Measurements from ENCODE around the gene SLC12A7. TPM values are rescaled to one million over a fixed set of nuclear protein-coding genes. Genes with fewer than 3 reads are reported as not detected.

Gene SLC12A7
- total RNA-seq, 2 donors from 2014 or later = 27.6 to 138 TPM

DNA sequence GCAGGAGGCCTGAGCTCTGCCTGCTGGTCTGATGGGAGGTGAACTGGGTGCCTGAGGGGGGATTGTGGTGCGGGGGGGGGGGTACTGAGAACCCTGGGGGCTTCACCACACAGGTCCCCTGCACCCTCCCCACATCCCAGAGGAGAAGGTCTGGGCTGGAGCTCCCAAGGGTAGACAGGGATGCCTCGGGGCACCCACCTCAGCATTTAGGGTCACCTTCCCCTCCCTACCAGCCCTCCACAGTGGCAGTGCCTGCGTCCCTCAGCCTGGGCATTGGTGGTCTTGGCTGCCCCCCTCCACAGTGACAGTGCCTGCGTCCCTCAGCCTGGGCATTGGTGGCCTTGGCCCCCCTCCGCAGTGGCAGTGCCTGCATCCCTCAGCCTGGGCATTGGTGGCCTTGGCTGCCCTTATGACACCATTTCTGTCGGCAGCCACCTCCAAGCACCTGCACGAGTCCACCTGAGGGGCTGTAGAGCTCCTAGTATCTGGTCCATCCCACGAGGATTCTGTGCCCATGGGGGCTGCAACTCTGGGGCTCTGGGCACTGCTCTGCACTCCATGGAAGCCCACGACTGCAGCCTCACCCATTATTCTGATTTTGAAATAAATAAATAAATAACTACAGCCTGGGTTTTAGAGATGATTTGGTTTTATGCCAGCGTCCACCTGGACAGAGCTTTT is 81.8 kb downstream of the SLC12A7 start:
- Histone ChIP-seq H3K4me1 (replicated peaks) (no peaks in the 10 kb centered on the region), H3K9me3 (no peaks in the 10 kb centered on the region), H3K27ac (no peak overlapping the region), H3K27me3 (replicated peaks; ENCODE audit: insufficient read depth) (peaks cover 4% of the 10 kb centered on the region), H3K36me3 (no peaks in the 10 kb centered on the region), H3K4me3 (no peak overlapping the region)
- 85% methylated on average over 10 of the region's 10 CpGs for WGBS
- no peak for DNase-seq (ENCODE audit: low spot score)
- no peak for TF ChIP-seq POLR2A (IDR thresholded peaks at IDR 0.05)
- TF ChIP-seq, protein P1, sequence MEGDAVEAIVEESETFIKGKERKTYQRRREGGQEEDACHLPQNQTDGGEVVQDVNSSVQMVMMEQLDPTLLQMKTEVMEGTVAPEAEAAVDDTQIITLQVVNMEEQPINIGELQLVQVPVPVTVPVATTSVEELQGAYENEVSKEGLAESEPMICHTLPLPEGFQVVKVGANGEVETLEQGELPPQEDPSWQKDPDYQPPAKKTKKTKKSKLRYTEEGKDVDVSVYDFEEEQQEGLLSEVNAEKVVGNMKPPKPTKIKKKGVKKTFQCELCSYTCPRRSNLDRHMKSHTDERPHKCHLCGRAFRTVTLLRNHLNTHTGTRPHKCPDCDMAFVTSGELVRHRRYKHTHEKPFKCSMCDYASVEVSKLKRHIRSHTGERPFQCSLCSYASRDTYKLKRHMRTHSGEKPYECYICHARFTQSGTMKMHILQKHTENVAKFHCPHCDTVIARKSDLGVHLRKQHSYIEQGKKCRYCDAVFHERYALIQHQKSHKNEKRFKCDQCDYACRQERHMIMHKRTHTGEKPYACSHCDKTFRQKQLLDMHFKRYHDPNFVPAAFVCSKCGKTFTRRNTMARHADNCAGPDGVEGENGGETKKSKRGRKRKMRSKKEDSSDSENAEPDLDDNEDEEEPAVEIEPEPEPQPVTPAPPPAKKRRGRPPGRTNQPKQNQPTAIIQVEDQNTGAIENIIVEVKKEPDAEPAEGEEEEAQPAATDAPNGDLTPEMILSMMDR (IDR thresholded peaks at IDR 0.05) = no peak
- no peak for TF ChIP-seq POLR2AphosphoS5 (IDR thresholded peaks at IDR 0.05)
- intact Hi-C loops (cut with DNase I) = no loop called here

DNA sequence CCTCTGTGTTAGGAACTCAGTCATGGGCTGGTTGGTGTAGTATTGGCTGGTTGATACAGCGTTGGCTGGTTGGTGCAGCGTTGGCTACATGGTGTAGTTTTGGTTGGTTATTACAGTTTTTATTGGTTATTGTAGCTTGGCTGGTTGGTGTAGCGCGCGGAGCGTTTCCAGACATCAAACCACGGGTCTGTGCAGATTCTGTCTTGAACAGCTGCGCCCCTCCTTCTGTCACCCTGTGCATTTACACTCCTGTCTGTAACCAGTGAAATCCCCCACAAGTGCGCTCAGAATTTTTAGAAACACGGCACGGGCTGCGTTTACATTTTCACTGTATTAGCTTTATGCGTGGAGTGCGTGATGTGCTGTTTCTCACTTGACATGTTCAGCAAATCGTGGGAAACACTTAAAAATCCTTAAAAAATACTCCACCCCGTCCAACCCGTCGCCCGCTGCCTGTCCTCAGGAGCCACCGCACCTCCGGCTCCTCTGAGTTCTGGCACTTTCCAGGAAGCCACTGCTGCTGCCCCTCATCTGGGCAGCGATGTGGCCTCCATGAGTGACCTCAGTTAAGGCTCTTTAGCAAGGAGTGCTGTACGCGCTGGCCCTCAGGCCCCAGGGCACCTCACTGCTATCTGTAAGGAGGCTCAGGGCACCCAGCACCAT is 82.5 kb downstream of the SLC12A7 start:
- no peaks in the 10 kb centered on the region for H3K36me3 ChIP-seq
- TF ChIP-seq, protein P1 (IDR thresholded peaks at IDR 0.05) = no peak
- TF ChIP-seq POLR2A (IDR thresholded peaks at IDR 0.05) (no peak), POLR2AphosphoS5 (IDR thresholded peaks at IDR 0.05) (no peak)
- 89% methylated on average over 24 of the region's 24 CpGs for WGBS
- intact Hi-C loops (cut with DNase I) = no loop called here
- no peaks in the 10 kb centered on the region for H3K9me3 ChIP-seq
- H3K4me1 ChIP-seq (replicated peaks) = no peaks in the 10 kb centered on the region
- DNase-seq (ENCODE audit: low spot score) = no peak
- H3K4me3 ChIP-seq = no peak overlapping the region
- peaks cover 4% of the 10 kb centered on the region for H3K27me3 ChIP-seq (replicated peaks; ENCODE audit: insufficient read depth)
- H3K27ac ChIP-seq = no peak overlapping the region

DNA sequence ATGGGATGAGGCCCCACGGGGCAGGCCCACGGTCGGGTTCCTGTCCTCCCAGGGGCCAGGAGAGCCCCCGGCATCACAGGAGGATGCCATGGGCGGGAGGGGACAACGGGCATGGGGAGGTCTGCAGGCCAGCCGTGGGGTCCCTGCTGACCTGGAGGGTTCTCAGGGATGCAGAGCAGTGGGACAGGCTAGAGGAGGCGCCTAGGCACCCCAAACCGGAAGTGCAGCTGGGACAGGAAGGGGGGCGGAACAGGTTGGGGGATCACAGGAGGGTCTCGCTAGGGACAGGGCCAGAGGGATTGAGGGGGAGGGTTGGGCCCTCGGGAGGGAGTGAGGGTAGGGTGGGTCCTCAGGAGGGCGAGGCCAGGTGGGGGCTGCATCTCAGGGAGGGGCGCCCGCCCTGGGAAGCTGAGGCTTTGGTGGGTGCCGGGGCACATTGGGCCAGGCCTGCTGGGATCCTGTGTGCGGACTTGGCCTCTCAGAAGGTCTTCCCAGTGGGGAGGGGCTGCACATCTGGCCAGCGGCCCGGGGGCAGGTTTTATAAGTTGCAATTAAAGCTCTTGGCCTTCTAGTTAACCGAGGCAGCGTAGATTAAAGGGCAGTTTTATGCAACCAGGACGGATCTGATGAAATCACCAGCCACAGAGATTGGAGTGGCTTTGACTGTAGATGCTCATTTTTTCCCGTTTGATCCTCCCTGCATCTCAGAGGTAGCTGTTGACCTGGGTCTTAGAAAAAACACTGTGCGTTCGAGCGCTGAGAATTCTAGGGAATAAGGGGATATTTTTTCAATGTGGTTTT is 83.2 kb downstream of the SLC12A7 start:
- no peaks in the 10 kb centered on the region for H3K36me3 ChIP-seq
- H3K27ac ChIP-seq = no peak overlapping the region
- no peak for DNase-seq (ENCODE audit: low spot score)
- TF ChIP-seq, protein P1 (IDR thresholded peaks at IDR 0.05) = no peak
- TF ChIP-seq POLR2AphosphoS5 (IDR thresholded peaks at IDR 0.05) = no peak
- no peak for TF ChIP-seq POLR2A (IDR thresholded peaks at IDR 0.05)
- H3K4me1 ChIP-seq (replicated peaks) = no peaks in the 10 kb centered on the region
- 77% methylated on average over 26 of the region's 26 CpGs for WGBS
- intact Hi-C loops (cut with DNase I) = no loop called here
- H3K9me3 ChIP-seq = no peaks in the 10 kb centered on the region
- peaks cover 4% of the 10 kb centered on the region for H3K27me3 ChIP-seq (replicated peaks; ENCODE audit: insufficient read depth)
- no peak overlapping the region for H3K4me3 ChIP-seq

DNA sequence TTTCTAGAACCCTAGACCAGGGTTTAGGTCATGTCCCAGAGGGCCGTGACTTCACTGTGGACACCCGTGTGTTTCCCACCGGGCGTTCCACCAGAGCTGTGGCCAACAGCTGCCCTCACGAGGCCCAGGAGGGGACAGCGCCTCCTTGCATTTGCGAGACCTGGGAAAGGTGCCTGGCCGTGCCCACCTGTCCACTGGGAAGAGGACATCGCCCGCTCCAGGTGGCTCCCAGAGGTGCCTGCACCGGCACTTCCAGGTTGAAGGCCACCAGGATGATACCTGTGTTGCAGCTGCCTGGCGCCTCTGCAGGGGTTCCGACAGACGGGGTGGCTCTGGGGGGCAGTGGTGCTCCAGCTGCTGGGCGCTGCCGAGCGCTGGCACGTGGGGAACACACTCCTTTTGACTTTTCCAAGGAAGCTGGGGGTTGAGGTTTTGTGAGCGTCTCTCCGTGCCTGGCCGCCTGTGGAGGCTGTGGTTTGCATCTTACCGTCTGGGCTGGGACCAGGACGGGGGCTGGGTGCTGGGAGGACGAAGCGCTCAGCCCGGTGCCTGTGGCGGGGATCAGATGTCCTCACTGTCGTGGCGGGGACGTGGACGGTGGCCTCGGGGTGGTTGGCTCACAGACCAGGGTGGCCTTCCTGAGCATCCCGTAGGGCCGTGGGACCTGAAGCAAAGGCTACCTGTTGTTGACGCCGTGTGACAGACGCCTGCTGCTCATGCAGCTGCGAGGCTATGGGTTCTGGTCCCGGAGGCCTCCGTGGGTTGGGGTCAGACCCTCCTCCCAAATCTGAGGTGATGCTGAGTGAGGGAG is 84.0 kb downstream of the SLC12A7 start:
- Histone ChIP-seq H3K4me1 (replicated peaks) (no peaks in the 10 kb centered on the region), H3K27me3 (replicated peaks; ENCODE audit: insufficient read depth) (peaks cover 4% of the 10 kb centered on the region), H3K9me3 (no peaks in the 10 kb centered on the region), H3K4me3 (no peak overlapping the region), H3K27ac (no peak overlapping the region), H3K36me3 (no peaks in the 10 kb centered on the region)
- intact Hi-C loops (cut with DNase I) = no loop called here
- WGBS = 94% methylated on average over 40 of the region's 40 CpGs
- no peak for DNase-seq (ENCODE audit: low spot score)
- TF ChIP-seq POLR2A (IDR thresholded peaks at IDR 0.05) (no peak), POLR2AphosphoS5 (IDR thresholded peaks at IDR 0.05) (no peak)
- TF ChIP-seq, protein P1 (IDR thresholded peaks at IDR 0.05) = no peak
